Spinal cord (tissue), 10 donors: ENCODE data around the gene GTF3C1. TPM values are rescaled to one million over a fixed set of nuclear protein-coding genes. Genes with fewer than 3 reads are reported as not detected.

Source experiments
- DNase-seq, 6 donors: peaks; one replicate each; pipeline versions ENCODE4 v3.0.0 to v3.0.0-alpha.2; 2013 to 2015; ENCODE audit warnings: low spot score in 6 of 6, low read depth in 4 of 6
- H3K27ac ChIP-seq: one replicate; pipeline ENCODE4 v1.5.1; 2013; ENCODE audit warnings: low read depth, low read length, control low read depth
- H3K27me3 ChIP-seq: one replicate; pipeline ENCODE4 v1.6.1; 2013; ENCODE audit warnings: low read length; ENCODE audit not compliant: control insufficient read depth, insufficient read depth
- H3K36me3 ChIP-seq: one replicate; pipeline ENCODE4 v1.6.1; 2013; ENCODE audit warnings: low read length; ENCODE audit not compliant: control insufficient read depth, insufficient read depth
- H3K4me1 ChIP-seq: one replicate; pipeline ENCODE4 v1.6.1; 2013; ENCODE audit warnings: low read length; ENCODE audit not compliant: control insufficient read depth, insufficient read depth
- H3K4me3 ChIP-seq: one replicate; pipeline ENCODE4 v1.5.1; 2013; ENCODE audit warnings: low read depth, low read length, control low read depth
- H3K9me3 ChIP-seq: one replicate; pipeline ENCODE4 v1.6.1; 2013; ENCODE audit warnings: low read length; ENCODE audit not compliant: control insufficient read depth, insufficient read depth
- WGBS: methylation state at CpG from one replicate; pipeline ENCODE4 v1.1.5; 2013; ENCODE audit warnings: missing lambda C conversion rate; ENCODE audit not compliant: insufficient coverage; 5-methylcytosine and 5-hydroxymethylcytosine counted together
- polyA plus RNA-seq, 2 donors: library from polyadenylated mRNA; unstranded; fragments of 120-200 nt; gene quantifications; one replicate each; pipeline ENCODE4 v1.2.1, GENCODE V29; 2013; ENCODE audit not compliant: insufficient read length in 2 of 2
- total RNA-seq, 2 donors: library from RNA; depleted of rRNA in 1 of 2; stranded (reverse); fragments of 120-200 nt in 1 of 2; fragments of >200 nt in 1 of 2; gene quantifications; one replicate each; pipeline versions ENCODE4 v1.2.3 to v1.2.4, GENCODE V29; 2013 to 2014
- donor health status: healthy.

GTF3C1 gene
- total and polyA plus RNA-seq, 4 donors = 65.8 to 110 (median 93.3) TPM

DNA sequence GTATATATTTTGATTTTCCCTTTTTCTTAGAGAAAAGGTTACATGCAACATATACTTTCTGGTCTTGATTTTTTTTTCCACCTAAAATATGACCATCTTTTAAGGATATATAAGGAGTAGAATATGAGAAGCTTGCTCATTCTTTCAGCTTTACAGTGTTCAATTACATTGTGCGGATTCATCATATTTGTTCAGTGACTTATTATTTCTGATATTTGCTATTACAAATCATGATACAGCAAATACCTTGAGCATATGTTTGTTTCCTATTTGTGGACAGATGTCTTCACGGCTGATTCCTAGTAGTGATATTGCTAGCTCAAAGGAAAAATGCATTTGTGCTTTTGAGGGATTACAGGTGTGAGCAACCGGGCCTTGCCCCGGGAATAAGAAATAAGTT lies 18.4 kb upstream of the GTF3C1 start:
- 100% methylated on average over 3 of the region's 4 CpGs for WGBS
- Histone ChIP-seq H3K4me1 (peaks cover 11% of the 10 kb centered on the region), H3K27ac (no peak overlapping the region), H3K9me3 (no peaks in the 10 kb centered on the region), H3K4me3 (no peak overlapping the region), H3K27me3 (no peaks in the 10 kb centered on the region), H3K36me3 (peaks cover 3% of the 10 kb centered on the region)
- no peak for DNase-seq

- Histone ChIP-seq H3K27me3 (no peaks in the 10 kb centered on the region), H3K9me3 (no peaks in the 10 kb centered on the region), H3K4me1 (peaks cover 2% of the 10 kb centered on the region), H3K27ac (no peak overlapping the region), H3K36me3 (peaks cover 1% of the 10 kb centered on the region), H3K4me3 (no peak overlapping the region)
- 92% methylated on average over 6 of the region's 6 CpGs for WGBS
- DNase-seq = no peak
Observed at GRCh38 chr16:27566417-27566816, 16.7 kb upstream of the GTF3C1 start.

DNA sequence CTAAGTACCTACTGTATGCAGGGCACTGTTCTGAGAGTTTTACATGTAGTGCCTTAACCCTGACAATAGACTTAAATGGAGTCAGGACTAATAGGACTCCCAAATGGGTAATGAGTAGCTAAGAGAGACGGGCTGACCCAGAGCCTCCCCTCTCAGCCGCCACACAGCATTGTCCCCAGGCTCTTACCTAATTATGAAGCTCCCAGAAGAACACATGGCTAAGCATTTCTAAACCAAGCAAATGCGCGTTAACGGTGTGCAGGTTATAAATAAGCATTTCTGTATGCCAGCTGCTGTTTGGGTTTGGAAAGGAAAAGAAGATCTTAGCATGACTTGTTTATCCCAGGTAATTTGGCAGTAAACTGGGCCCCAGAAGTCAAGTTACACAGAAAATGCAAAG lies 14.5 kb upstream of the GTF3C1 start:
- DNase-seq = peak in 1 of 6 donors; percentile 57
- Histone ChIP-seq H3K27me3 (no peaks in the 10 kb centered on the region), H3K4me3 (no peak overlapping the region), H3K36me3 (no peaks in the 10 kb centered on the region), H3K9me3 (no peaks in the 10 kb centered on the region), H3K27ac (no peak overlapping the region), H3K4me1 (peaks cover 8% of the 10 kb centered on the region)
- WGBS = 64% methylated on average over 5 of the region's 5 CpGs

GRCh38 chr16:27561216-27561615 lies 11.5 kb upstream of the GTF3C1 start:
- Histone ChIP-seq H3K27ac (no peak overlapping the region), H3K4me1 (peaks cover 8% of the 10 kb centered on the region), H3K4me3 (no peak overlapping the region), H3K36me3 (peaks cover 2% of the 10 kb centered on the region), H3K9me3 (no peaks in the 10 kb centered on the region), H3K27me3 (no peaks in the 10 kb centered on the region)
- DNase-seq = no peak
- WGBS = 83% methylated on average over 7 of the region's 8 CpGs

- H3K9me3 ChIP-seq = no peaks in the 10 kb centered on the region
- no peak for DNase-seq
- WGBS = no CpG with 5 or more reads among the region's 1 CpG
- peaks cover 8% of the 10 kb centered on the region for H3K4me1 ChIP-seq
- no peak overlapping the region for H3K4me3 ChIP-seq
- no peaks in the 10 kb centered on the region for H3K27me3 ChIP-seq
- H3K27ac ChIP-seq = no peak overlapping the region
- peaks cover 2% of the 10 kb centered on the region for H3K36me3 ChIP-seq
Observed at GRCh38 chr16:27558932-27559331, 9.2 kb upstream of the GTF3C1 start.

GRCh38 chr16:27558434-27558833 lies 8.7 kb upstream of the GTF3C1 start:
- H3K4me1 ChIP-seq = peaks cover 8% of the 10 kb centered on the region
- H3K27me3 ChIP-seq = no peaks in the 10 kb centered on the region
- no peak overlapping the region for H3K4me3 ChIP-seq
- peaks cover 2% of the 10 kb centered on the region for H3K36me3 ChIP-seq
- WGBS = no CpG with 5 or more reads among the region's 3 CpGs
- no peak overlapping the region for H3K27ac ChIP-seq
- no peak for DNase-seq
- no peaks in the 10 kb centered on the region for H3K9me3 ChIP-seq

DNA sequence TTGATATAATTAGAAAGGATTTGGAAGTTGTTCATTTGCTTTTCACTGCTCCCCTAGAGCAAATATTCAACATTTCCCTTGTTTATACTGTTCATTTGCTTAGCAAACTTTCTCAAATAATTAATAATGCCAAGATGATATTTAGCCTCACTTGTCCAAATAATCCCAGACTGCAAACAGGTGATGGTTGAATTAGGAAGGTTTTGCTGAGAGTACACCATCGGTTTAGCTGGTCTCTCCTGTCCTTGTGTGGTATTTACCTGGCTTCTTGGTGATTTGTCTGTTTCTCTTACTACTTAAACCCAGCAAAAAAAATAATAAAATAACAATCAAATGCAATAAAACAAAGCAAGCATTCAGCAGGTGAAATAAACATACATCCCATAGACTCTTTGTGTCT lies 6.8 kb upstream of the GTF3C1 start:
- Histone ChIP-seq H3K27ac (no peak overlapping the region), H3K27me3 (no peaks in the 10 kb centered on the region), H3K9me3 (no peaks in the 10 kb centered on the region), H3K4me3 (no peak overlapping the region), H3K4me1 (peaks cover 8% of the 10 kb centered on the region), H3K36me3 (peaks cover 2% of the 10 kb centered on the region)
- whole genome bisulfite sequencing = no CpG with 5 or more reads among the region's 1 CpG
- DNase-seq = no peak

- H3K4me3 ChIP-seq = no peak overlapping the region
- H3K27me3 ChIP-seq = no peaks in the 10 kb centered on the region
- no peak overlapping the region for H3K27ac ChIP-seq
- peak in 2 of 6 donors; percentile 29 to 40 for DNase-seq
- H3K9me3 ChIP-seq = no peaks in the 10 kb centered on the region
- WGBS = no CpG with 5 or more reads among the region's 1 CpG
- H3K4me1 ChIP-seq = peaks cover 20% of the 10 kb centered on the region
- H3K36me3 ChIP-seq = peaks cover under 1% of the 10 kb centered on the region
Observed at GRCh38 chr16:27551036-27551435, 1.3 kb upstream of the GTF3C1 start.

DNA sequence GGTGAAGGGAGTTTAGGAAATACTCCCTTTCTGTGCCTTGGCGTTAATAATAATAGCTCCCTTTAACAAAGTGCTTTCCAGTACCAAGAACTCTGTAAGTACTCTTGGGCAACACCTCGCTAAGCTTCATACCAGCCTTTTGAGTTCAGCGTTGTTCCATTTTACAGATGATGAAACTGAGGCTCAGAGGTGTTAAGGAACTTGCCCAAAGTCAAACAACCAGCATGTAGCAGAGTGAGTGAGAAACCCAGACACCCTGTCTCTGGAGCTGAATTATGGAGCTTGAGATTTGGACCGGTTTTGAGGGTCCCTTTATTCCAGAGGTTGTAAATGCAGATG lies 838 bp upstream of the GTF3C1 start:
- DNase-seq = no peak
- H3K4me1 ChIP-seq = peaks cover 20% of the 10 kb centered on the region
- no peak overlapping the region for H3K27ac ChIP-seq
- H3K36me3 ChIP-seq = peaks cover 3% of the 10 kb centered on the region
- H3K27me3 ChIP-seq = no peaks in the 10 kb centered on the region
- peak overlapping the region; percentile 99 for H3K4me3 ChIP-seq
- H3K9me3 ChIP-seq = no peaks in the 10 kb centered on the region
- 70% methylated on average over 3 of the region's 4 CpGs for WGBS

- peak overlapping the region; percentile 75 for H3K27ac ChIP-seq
- H3K4me1 ChIP-seq = peaks cover 20% of the 10 kb centered on the region
- peaks cover 10% of the 10 kb centered on the region for H3K36me3 ChIP-seq
- H3K4me3 ChIP-seq = peak overlapping the region; percentile 99
- H3K9me3 ChIP-seq = no peaks in the 10 kb centered on the region
- DNase-seq = no peak
- WGBS = 0% methylated on average over 14 of the region's 21 CpGs
- H3K27me3 ChIP-seq = no peaks in the 10 kb centered on the region
Observed at GRCh38 chr16:27549464-27549745, 308 bp downstream of the GTF3C1 start.
